Large intestine (tissue), 3 donors: ENCODE measurements around the gene RAB3C. TPM values are rescaled to one million over a fixed set of nuclear protein-coding genes. Genes with fewer than 3 reads are reported as not detected.

Experiments
- DNase-seq, 2 donors: peaks; one replicate each; pipeline versions ENCODE4 v3.0.0 to v3.0.0-alpha.2; 2013
- H3K27ac ChIP-seq: one replicate; pipeline ENCODE4 v1.5.1; 2013; ENCODE audit warnings: low read length
- H3K27me3 ChIP-seq: 2 replicates; pipeline ENCODE4 v1.6.1; 2013; ENCODE audit warnings: low read length; ENCODE audit not compliant: control insufficient read depth, insufficient read depth
- H3K36me3 ChIP-seq: 2 replicates; pipeline ENCODE4 v1.6.1; 2013; ENCODE audit warnings: low read length; ENCODE audit not compliant: control insufficient read depth, insufficient read depth
- H3K4me1 ChIP-seq: one replicate; pipeline ENCODE4 v1.6.1; 2013; ENCODE audit warnings: low read length; ENCODE audit not compliant: control insufficient read depth, insufficient read depth
- H3K4me3 ChIP-seq: one replicate; pipeline ENCODE4 v1.5.1; 2013; ENCODE audit warnings: low read length
- H3K9me3 ChIP-seq: one replicate; pipeline ENCODE4 v1.6.1; 2013; ENCODE audit warnings: mild to moderate bottlenecking, low read depth, low read length, moderate library complexity; ENCODE audit not compliant: control insufficient read depth
- WGBS: methylation state at CpG from one replicate; pipeline ENCODE4 v1.1.5; 2013; ENCODE audit warnings: low lambda C conversion rate; ENCODE audit not compliant: insufficient coverage; 5-methylcytosine and 5-hydroxymethylcytosine counted together
- polyA plus RNA-seq: library from polyadenylated mRNA; unstranded; fragments of 120-200 nt; gene quantifications from one replicate; pipeline ENCODE4 v1.2.1, GENCODE V29; 2013

RAB3C gene
- polyA plus RNA-seq, 1 donor: 12.6 TPM

DNA sequence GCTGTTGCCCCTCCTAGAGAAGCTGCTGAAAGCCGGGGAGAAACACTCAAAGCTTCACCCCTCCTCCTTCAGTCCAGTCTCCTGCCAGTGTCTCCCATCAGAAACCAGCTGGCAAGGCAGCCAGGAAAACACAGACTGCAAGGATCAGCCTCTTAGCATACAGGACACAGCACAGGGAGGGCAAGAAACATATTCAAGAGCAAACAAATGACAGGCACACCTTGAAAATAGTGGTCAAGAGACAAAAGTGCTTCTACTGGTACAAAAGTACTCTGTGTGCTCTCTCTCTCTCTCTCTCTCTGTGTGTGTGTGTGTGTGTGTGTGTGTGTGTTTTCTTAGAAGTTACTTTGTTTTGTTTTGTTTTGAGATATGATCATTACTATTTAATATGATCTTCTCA is 227.2 kb downstream of the RAB3C start:
- WGBS: no CpG with 5 or more reads among the region's 1 CpG
- Histone ChIP-seq H3K9me3 (no peaks in the 10 kb centered on the region), H3K4me1 (no peaks in the 10 kb centered on the region), H3K36me3 (no peaks in the 10 kb centered on the region), H3K4me3 (no peak overlapping the region), H3K27ac (no peak overlapping the region), H3K27me3 (no peaks in the 10 kb centered on the region)
- DNase-seq: no peak

DNA sequence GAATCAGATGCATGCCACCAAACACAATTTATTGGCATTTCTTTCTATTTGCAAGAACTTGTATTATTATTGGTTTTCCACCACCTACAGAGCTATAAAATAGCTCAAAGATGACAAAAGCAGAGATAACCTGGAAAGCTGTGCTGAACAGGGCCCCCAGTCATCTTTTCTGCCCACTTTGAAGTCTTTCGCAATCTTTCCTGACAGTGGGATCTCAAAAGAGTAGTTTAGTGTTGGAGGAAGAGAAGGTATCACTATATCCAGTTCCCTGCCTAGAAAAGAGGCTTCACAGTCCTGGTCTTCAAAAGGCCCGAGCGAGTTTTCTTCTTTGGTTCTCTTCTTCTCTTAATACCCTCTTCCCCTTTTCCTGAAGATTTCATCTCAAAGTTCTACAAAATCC is 231.0 kb downstream of the RAB3C start:
- Histone ChIP-seq H3K4me3 (no peak overlapping the region), H3K27me3 (no peaks in the 10 kb centered on the region), H3K27ac (no peak overlapping the region), H3K4me1 (no peaks in the 10 kb centered on the region), H3K36me3 (no peaks in the 10 kb centered on the region), H3K9me3 (no peaks in the 10 kb centered on the region)
- no peak for DNase-seq
- WGBS: no CpG with 5 or more reads among the region's 3 CpGs

DNA sequence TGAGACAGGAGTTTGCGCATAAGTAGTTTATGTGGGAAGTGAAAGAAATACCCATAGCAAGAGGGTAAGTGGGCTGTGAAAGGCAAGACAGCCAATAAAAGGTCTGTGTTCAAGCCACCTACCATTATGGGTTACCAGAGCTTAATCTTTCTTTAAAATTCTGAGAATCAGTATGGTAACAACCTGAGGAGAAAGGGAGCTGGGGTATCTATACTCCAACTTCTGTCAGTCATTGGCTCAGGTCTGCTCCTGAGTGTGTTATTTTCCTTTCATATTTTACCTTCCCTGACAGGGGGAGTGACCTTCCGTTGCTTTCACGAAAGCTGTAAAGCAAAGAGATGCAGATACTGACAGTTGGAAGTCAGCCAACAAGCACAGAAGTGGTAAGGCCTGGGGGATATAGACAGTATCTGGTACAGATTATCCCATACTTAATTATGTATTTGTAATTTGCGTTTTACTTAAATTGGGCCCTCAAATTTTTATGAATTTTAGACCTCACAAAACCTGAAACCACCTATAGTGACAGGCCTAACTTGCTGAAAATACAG is 233.4 kb downstream of the RAB3C start:
- Histone ChIP-seq H3K4me3 (no peak overlapping the region), H3K27me3 (no peaks in the 10 kb centered on the region), H3K9me3 (no peaks in the 10 kb centered on the region), H3K27ac (no peak overlapping the region), H3K36me3 (no peaks in the 10 kb centered on the region), H3K4me1 (no peaks in the 10 kb centered on the region)
- DNase-seq: no peak
- WGBS: 82% methylated on average over 3 of the region's 4 CpGs

DNA sequence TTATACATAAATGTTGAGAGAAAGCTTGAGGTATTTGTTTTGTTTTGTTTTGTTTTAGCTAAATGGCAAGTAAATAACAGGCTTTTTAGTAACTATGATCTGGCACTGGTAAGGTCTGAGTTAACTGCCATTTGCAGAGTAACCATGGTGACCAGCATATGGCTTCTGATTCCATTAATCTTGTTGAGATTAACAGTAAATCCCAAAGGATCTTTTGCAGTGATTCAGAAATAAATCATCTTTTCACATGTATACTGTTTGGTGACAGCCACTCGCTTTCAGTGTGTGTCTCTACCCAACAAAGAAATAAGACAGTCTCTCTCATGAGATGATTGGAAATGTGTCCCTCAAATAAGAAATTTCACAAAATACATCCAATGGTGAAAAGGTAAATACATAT is 235.6 kb downstream of the RAB3C start:
- Histone ChIP-seq H3K27ac (no peak overlapping the region), H3K4me3 (no peak overlapping the region), H3K9me3 (no peaks in the 10 kb centered on the region), H3K27me3 (no peaks in the 10 kb centered on the region), H3K36me3 (no peaks in the 10 kb centered on the region), H3K4me1 (no peaks in the 10 kb centered on the region)
- WGBS: no CpG with 5 or more reads among the region's 1 CpG
- no peak for DNase-seq

DNA sequence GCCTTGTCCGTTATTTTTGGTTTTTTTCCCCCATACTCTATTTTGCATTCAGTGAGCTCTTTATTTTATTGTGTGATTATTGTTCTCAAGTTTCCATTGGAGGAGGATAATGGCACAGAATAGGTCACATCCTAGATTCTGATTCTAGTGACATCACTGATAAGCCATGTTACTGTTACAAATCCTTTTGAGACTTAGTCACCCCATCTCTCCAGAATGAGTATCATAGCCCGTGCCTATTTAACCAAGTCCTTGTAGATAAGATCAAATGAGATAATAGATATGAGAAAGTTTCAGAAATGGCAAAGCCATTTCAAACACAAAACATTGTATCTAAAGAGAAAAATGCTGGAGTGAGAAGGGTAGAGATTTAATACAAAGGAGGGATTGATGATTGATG is 242.6 kb downstream of the RAB3C start:
- Histone ChIP-seq H3K4me1 (no peaks in the 10 kb centered on the region), H3K27ac (no peak overlapping the region), H3K9me3 (no peaks in the 10 kb centered on the region), H3K4me3 (no peak overlapping the region), H3K36me3 (no peaks in the 10 kb centered on the region), H3K27me3 (no peaks in the 10 kb centered on the region)
- WGBS: 75% methylated on average over 2 of the region's 2 CpGs
- DNase-seq: no peak

DNA sequence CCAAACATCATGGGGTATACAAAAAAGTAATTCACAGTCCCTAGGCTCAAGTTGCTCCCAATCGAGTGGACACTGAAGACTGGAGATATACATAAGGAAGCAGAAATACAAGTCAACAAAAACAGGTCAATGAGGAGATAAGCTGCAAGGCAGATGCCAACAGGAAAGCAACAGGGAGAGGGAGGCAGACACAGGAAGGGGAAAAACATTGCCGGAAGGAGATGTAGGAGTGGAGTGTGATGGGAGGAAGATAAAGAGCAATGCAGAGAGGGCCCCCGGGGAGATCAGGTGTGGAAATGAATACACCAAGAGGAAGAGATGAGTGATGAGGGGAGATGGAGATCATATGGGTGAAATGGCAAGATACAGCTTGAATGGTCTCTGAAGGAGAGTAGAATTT is 243.0 kb downstream of the RAB3C start:
- no peaks in the 10 kb centered on the region for H3K9me3 ChIP-seq

DNA sequence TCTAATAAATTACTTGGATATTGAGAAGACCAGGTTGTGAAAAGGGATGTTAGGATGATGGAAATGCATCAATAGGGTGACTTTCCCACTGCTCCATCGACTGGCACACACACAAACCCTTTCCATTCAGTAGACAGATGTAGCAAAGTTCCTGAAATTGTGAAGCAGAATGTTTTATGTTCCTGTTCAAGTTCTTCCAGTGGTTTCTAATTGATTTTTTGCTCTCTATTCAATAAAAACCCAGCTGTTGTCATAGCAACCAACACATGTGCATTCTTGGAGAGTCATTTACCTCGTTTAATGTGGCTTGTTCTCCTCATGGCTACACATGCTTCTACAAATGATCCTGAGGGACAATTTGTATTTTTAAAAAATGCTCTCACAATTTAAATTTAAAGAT is 244.6 kb downstream of the RAB3C start:
- 0% methylated on average over 1 of the region's 2 CpGs for whole genome bisulfite sequencing
- Histone ChIP-seq H3K4me1 (no peaks in the 10 kb centered on the region), H3K36me3 (no peaks in the 10 kb centered on the region), H3K4me3 (no peak overlapping the region), H3K27me3 (no peaks in the 10 kb centered on the region), H3K27ac (no peak overlapping the region), H3K9me3 (no peaks in the 10 kb centered on the region)
- DNase-seq: no peak

More for the DNA sequence above, 243.0 kb downstream of the RAB3C start:
- no peaks in the 10 kb centered on the region for H3K27me3 ChIP-seq
- WGBS: 100% methylated on average over 1 of the region's 3 CpGs
- H3K27ac ChIP-seq: no peak overlapping the region
- H3K4me1 ChIP-seq: no peaks in the 10 kb centered on the region
- no peak for DNase-seq
- H3K4me3 ChIP-seq: no peak overlapping the region
- H3K36me3 ChIP-seq: no peaks in the 10 kb centered on the region

DNA sequence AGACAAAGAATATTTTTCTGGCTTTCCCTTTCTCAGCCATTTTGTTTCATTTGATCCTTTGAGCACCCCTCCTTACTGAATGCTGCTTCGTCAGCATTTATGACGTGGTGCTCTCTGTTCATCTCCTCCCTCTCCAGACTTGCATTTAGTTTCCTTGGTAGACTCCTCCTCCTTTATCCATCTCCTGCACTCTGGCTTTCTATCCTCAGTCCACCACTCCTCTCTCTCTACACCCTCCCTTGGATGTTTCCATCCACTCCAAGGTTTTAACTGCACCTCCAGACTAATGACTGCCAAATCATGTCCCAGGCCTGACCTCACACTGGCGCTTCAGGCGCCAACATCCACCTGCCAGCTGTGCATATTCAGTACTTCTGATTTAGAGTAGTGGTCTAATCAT is 245.4 kb downstream of the RAB3C start:
- no peak for DNase-seq
- Histone ChIP-seq H3K9me3 (no peaks in the 10 kb centered on the region), H3K4me1 (no peaks in the 10 kb centered on the region), H3K36me3 (no peaks in the 10 kb centered on the region), H3K27me3 (no peaks in the 10 kb centered on the region), H3K27ac (no peak overlapping the region), H3K4me3 (no peak overlapping the region)
- 73% methylated on average over 2 of the region's 4 CpGs for WGBS

DNA sequence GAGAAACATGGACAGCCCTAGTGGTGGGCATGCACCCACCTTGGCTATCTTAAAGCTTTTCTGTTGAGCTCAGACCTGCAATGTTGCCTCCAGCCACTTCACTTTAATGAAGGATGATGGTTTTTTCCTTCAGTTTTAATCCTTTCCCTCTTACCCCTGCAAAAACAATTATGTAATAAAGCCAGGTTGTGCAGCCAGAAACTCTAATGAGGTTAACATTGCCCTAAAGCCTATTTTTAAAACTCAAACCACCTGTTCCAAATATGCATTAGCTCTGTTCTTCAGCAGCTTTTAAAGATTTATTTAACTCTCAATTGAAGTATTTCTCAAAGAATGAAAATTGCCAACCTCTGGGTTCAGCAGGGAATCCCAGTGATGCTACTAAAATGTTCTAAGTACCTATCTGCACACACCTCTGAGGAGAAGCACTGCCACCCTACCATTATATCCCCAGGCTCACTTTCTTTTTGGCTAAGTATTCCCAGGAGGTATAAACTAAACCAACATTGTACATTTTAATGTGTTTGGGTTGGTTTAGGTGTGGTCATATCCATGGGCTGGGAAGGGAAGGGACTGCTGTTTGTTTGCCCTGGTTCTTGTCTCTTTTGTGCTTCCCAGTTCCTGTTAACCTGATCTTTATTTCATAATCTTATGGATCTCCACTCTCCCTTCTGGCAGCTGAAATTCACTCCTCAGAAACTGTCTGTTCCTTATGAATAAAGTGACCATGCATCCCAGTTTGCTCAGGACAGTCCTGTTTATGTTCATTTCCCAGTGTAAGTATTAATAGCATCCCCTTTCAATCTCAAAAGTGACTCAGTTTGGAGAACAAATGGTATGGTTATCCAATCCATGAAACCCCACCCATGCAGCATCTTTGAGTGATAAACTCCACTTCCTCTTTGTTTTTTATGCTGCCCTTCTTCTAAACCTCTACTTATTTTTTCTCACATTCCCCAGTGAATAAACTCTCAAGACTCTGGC is 251.7 kb downstream of the RAB3C start:
- H3K4me3 ChIP-seq: no peak overlapping the region
- H3K27me3 ChIP-seq: no peaks in the 10 kb centered on the region
- H3K27ac ChIP-seq: no peak overlapping the region
- no peak for DNase-seq
- no peaks in the 10 kb centered on the region for H3K36me3 ChIP-seq
- no peaks in the 10 kb centered on the region for H3K9me3 ChIP-seq
- no peaks in the 10 kb centered on the region for H3K4me1 ChIP-seq

DNA sequence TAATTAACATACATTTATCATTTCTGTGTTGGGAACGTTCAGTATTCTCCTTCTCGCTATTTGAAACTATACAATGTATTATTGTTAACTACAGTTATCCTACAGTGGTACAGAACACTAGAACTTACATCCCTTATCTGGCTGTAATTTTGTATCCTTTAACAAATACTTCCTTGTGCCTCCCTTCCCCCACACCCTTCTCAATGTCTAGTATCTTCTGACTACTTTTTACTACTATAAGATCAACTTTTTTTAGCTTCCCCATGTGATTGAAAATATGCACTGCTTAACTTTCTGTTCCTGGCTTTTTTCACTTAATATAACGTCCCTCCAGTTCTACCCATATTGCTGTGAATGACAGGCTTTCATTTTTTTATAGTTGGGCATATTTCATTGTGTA is 253.5 kb downstream of the RAB3C start:
- no peaks in the 10 kb centered on the region for H3K36me3 ChIP-seq
- H3K4me1 ChIP-seq: no peaks in the 10 kb centered on the region
- WGBS: no CpG with 5 or more reads among the region's 3 CpGs
- H3K4me3 ChIP-seq: no peak overlapping the region
- H3K27ac ChIP-seq: no peak overlapping the region
- no peak for DNase-seq
- H3K27me3 ChIP-seq: no peaks in the 10 kb centered on the region
- no peaks in the 10 kb centered on the region for H3K9me3 ChIP-seq

DNA sequence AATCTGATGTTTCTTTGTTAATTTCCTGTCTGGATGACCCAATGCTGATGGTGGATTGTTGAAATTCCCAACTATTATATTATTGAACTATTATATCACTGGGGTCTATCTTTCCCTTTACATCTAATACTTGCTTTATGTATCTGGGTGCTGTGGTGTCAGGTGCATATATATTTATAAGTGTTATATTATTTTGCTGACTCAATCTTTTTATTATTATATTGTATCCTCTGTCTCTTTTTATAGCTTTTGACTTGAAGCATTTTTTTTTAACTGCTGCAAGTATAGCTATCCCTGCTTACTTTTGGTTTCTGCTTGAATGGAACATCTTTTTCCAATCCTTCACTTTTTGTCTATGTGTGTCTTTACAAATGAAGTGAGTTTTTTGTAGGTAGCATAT is 255.9 kb downstream of the RAB3C start:
- H3K27ac ChIP-seq: no peak overlapping the region
- H3K9me3 ChIP-seq: no peaks in the 10 kb centered on the region
- H3K4me1 ChIP-seq: no peaks in the 10 kb centered on the region
- H3K27me3 ChIP-seq: no peaks in the 10 kb centered on the region
- H3K36me3 ChIP-seq: no peaks in the 10 kb centered on the region
- H3K4me3 ChIP-seq: no peak overlapping the region
- no peak for DNase-seq
